NB4 (cell line): Measurements from ENCODE around the gene SH2D6.

ENCODE experiments used
- DNase-seq: peaks from one replicate; pipeline ENCODE4 v3.0.0; 2010; ENCODE audit warnings: low read depth
- H3K4me3 ChIP-seq: one replicate; pipeline ENCODE4 v1.5.1; 2011; ENCODE audit warnings: mild to moderate bottlenecking, low read depth, low read length, moderate library complexity
- MYC ChIP-seq: IDR thresholded peaks from 2 replicates; pipeline ENCODE4 v1.6.1; 2011; ENCODE audit warnings: low read depth, low read length
- POLR2A ChIP-seq: IDR thresholded peaks from 2 replicates; pipeline ENCODE4 v1.6.1; 2011; ENCODE audit warnings: mild to moderate bottlenecking; ENCODE audit not compliant: insufficient read length; ENCODE audit errors: extremely low read depth
- TF ChIP-seq, protein P1 (sequence below): IDR thresholded peaks from one replicate; pipeline ENCODE4 v1.5.1; 2012; ENCODE audit warnings: low read depth, low read length
- TF ChIP-seq, protein P2 (sequence below): IDR thresholded peaks from 2 replicates; pipeline ENCODE4 v1.6.1; 2011; ENCODE audit warnings: low read depth, low read length

Gene SH2D6

GRCh38 chr2:85418132-85419008, at the start of gene SH2D6:
SH2D6 (plus strand) TSS chr2:85418714; CDS start chr2:85429466, 10,752 bp downstream.
- TF ChIP-seq, protein P1, sequence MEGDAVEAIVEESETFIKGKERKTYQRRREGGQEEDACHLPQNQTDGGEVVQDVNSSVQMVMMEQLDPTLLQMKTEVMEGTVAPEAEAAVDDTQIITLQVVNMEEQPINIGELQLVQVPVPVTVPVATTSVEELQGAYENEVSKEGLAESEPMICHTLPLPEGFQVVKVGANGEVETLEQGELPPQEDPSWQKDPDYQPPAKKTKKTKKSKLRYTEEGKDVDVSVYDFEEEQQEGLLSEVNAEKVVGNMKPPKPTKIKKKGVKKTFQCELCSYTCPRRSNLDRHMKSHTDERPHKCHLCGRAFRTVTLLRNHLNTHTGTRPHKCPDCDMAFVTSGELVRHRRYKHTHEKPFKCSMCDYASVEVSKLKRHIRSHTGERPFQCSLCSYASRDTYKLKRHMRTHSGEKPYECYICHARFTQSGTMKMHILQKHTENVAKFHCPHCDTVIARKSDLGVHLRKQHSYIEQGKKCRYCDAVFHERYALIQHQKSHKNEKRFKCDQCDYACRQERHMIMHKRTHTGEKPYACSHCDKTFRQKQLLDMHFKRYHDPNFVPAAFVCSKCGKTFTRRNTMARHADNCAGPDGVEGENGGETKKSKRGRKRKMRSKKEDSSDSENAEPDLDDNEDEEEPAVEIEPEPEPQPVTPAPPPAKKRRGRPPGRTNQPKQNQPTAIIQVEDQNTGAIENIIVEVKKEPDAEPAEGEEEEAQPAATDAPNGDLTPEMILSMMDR, result no peak
- TF ChIP-seq, protein P2, sequence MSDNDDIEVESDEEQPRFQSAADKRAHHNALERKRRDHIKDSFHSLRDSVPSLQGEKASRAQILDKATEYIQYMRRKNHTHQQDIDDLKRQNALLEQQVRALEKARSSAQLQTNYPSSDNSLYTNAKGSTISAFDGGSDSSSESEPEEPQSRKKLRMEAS, result peak; percentile 80
- TF ChIP-seq MYC, result peak; percentile 90
- peak; percentile 64 for TF ChIP-seq POLR2A
- peak within 1 kb of the TSS; percentile 67 for H3K4me3 ChIP-seq
- peak; percentile 95 for DNase-seq

DNA sequence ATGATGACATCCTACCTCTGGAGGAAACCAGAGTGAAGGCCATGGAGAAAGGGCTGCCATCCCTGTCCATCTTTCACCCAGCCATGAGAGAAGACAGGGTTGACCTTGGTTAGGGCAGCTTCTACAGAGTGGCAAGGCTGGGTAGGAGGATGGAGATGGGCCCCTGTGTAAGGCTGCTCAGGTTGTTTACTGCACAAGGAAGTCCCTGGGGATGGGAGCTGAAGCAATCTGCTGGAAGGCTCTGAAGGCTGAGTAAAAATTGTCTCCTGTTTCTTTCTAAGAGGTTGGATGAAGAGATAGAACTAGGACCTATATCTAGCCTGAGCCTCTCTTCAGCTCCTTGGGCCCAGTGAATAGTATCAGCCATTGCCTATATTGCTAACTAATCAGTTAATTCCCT, 49.6 kb upstream of the SH2D6 start:
- TF ChIP-seq POLR2A (no peak), MYC (no peak)
- TF ChIP-seq, protein P2, result no peak
- TF ChIP-seq, protein P1, result no peak
- no peak overlapping the region for H3K4me3 ChIP-seq
- DNase-seq, result peak; percentile 33

DNA sequence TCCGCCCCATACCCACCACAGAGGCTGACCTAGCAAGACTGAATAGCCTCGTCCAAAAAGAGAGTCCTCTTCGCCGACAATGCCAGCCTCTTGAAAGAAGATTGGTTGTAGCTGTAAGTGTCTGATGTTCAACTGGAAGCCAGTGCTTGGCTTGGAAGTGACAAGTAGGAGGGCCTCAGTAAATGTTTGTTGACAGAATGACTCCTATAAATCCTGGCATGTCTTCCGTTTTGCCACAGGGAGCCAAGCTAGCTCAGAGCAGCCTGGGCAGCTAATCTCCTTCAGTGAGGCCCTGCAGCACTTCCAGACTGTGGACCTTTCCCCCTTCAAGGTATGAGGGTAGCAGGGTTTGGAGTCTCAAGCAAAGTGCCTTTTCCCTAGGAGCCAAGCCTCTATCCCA, 49.0 kb upstream of the SH2D6 start:
- DNase-seq, result no peak
- H3K4me3 ChIP-seq, result no peak overlapping the region
- TF ChIP-seq POLR2A, result no peak
- TF ChIP-seq, protein P1, result no peak
- TF ChIP-seq, protein P2, result no peak
- no peak for TF ChIP-seq MYC

- H3K4me3 ChIP-seq, result no peak overlapping the region
- no peak for TF ChIP-seq MYC
- TF ChIP-seq, protein P1, result no peak
- TF ChIP-seq POLR2A, result no peak
- TF ChIP-seq, protein P2, result no peak
- no peak for DNase-seq
Observed at GRCh38 chr2:85371045-85371444, 47.5 kb upstream of the SH2D6 start.

- H3K4me3 ChIP-seq, result no peak overlapping the region
- no peak for DNase-seq
- no peak for TF ChIP-seq POLR2A
- no peak for TF ChIP-seq MYC
- TF ChIP-seq, protein P2, result no peak
- TF ChIP-seq, protein P1, result no peak
Observed at GRCh38 chr2:85376291-85377065, 42.0 kb upstream of the SH2D6 start.
